Measurements from ENCODE around the gene CLEC11A.

The CLEC11A gene

GRCh38 chr19:50723069-50723468, at the start of gene CLEC11A:
Gene CLEC11A, plus strand, starts transcription at chr19:50723364. Its CDS starts 162 bp downstream, at chr19:50723526.
- in situ Hi-C loops (cut with MboI; ENCODE audit: low pct_unique_long_range_greater_than_20kb, low sequenced_read_pairs, unreplicated experiment) = no loop called here
- TF ChIP-seq CTCF (IDR thresholded peaks at IDR 0.05; ENCODE audit: extremely low read depth, insufficient read depth, missing control alignments) = no peak
- no peak for DNase-seq (ENCODE audit: low spot score)

- in situ Hi-C loops (cut with MboI; ENCODE audit: low pct_unique_long_range_greater_than_20kb, low sequenced_read_pairs, unreplicated experiment) = no loop called here
- no peak for TF ChIP-seq CTCF (IDR thresholded peaks at IDR 0.05; ENCODE audit: extremely low read depth, insufficient read depth, missing control alignments)
- no peak for DNase-seq (ENCODE audit: low spot score)
These were observed 46.5 kb upstream of the CLEC11A start for GRCh38 chr19:50676625-50677197.

- in situ Hi-C loops (cut with MboI; ENCODE audit: low pct_unique_long_range_greater_than_20kb, low sequenced_read_pairs, unreplicated experiment) = no loop called here
- no peak for DNase-seq (ENCODE audit: low spot score)
- no peak for TF ChIP-seq CTCF (IDR thresholded peaks at IDR 0.05; ENCODE audit: extremely low read depth, insufficient read depth, missing control alignments)
These were observed 45.5 kb upstream of the CLEC11A start for GRCh38 chr19:50677636-50678035.

GRCh38 chr19:50678323-50678722, 44.8 kb upstream of the CLEC11A start:
- no peak for DNase-seq (ENCODE audit: low spot score)
- TF ChIP-seq CTCF (IDR thresholded peaks at IDR 0.05; ENCODE audit: extremely low read depth, insufficient read depth, missing control alignments) = no peak

GRCh38 chr19:50679177-50680125, 43.7 kb upstream of the CLEC11A start:
- TF ChIP-seq CTCF (IDR thresholded peaks at IDR 0.05; ENCODE audit: extremely low read depth, insufficient read depth, missing control alignments) = no peak
- DNase-seq (ENCODE audit: low spot score) = peak; percentile 98
- in situ Hi-C loops (cut with MboI; ENCODE audit: low pct_unique_long_range_greater_than_20kb, low sequenced_read_pairs, unreplicated experiment) = no loop called here

More at GRCh38 chr19:50678323-50678722, 44.8 kb upstream of the CLEC11A start:
- in situ Hi-C loops (cut with MboI; ENCODE audit: low pct_unique_long_range_greater_than_20kb, low sequenced_read_pairs, unreplicated experiment) = no loop called here

- in situ Hi-C loops (cut with MboI; ENCODE audit: low pct_unique_long_range_greater_than_20kb, low sequenced_read_pairs, unreplicated experiment) = no loop called here
- no peak for DNase-seq (ENCODE audit: low spot score)
- no peak for TF ChIP-seq CTCF (IDR thresholded peaks at IDR 0.05; ENCODE audit: extremely low read depth, insufficient read depth, missing control alignments)
These were observed 36.7 kb upstream of the CLEC11A start for GRCh38 chr19:50686310-50687032.

Data from GM13977 (cell line).